PC-3 (cell line): ENCODE measurements around the gene NAV2. TPM values are rescaled to one million over a fixed set of nuclear protein-coding genes. Genes with fewer than 3 reads are reported as not detected.

Experiments used
- ATAC-seq: fragments of 200-7000 bp; cut with Tn5 transposase; 2 replicates; pipeline ENCODE4 v1.9.1; 2020; ENCODE audit warnings: mild to moderate bottlenecking, moderate library complexity
- BruUV-seq: library from RNA; stranded (reverse); fragments of 400-500 nt; replicated peaks from 2 replicates; lab custom pipeline; 2021; lab: Mats Ljungman, UMichigan
- CTCF ChIA-PET: fragments of 300-600 bp; sonication (Branson Sonifier 250); formaldehyde crosslinking; loops from one replicate; lab custom pipeline; 2022; ENCODE audit warnings: antibody characterized with exemption; lab: Charles Lee
- POLR2A ChIA-PET: fragments of 300-600 bp; sonication (Branson Sonifier 250); formaldehyde crosslinking; loops from one replicate; lab custom pipeline; 2022; ENCODE audit warnings: antibody characterized with exemption; ENCODE audit not compliant: unreplicated experiment; lab: Charles Lee
- DNase-seq: peaks from one replicate; pipeline ENCODE4 v3.0.0-alpha.2; 2015
- H2AFZ ChIP-seq: fragments of 300-600 bp; sonication (generic); 2 replicates; pipeline ENCODE4 v1.6.0; 2016; ENCODE audit warnings: antibody characterized with exemption, low read length
- H3F3A ChIP-seq: fragments of 300-600 bp; sonication (generic); one replicate; pipeline ENCODE4 v1.6.0; 2017; ENCODE audit warnings: antibody characterized with exemption, low read length, control low read depth, mild to moderate bottlenecking; ENCODE audit not compliant: unreplicated experiment
- H3K27ac ChIP-seq: fragments of 300-600 bp; sonication (generic); 2 replicates; pipeline ENCODE4 v1.5.1; 2016; ENCODE audit warnings: mild to moderate bottlenecking, low read length
- H3K27me3 ChIP-seq: fragments of 300-600 bp; sonication (generic); 2 replicates; pipeline ENCODE4 v1.6.1; 2016; ENCODE audit warnings: low read length, mixed read lengths
- H3K36me3 ChIP-seq: fragments of 300-600 bp; sonication (generic); 2 replicates; pipeline ENCODE4 v1.6.1; 2016; ENCODE audit warnings: low read depth, mixed run types, low read length, mixed read lengths
- H3K4me1 ChIP-seq: fragments of 300-600 bp; sonication (generic); 2 replicates; pipeline ENCODE4 v1.5.1; 2016; ENCODE audit warnings: low read length; ENCODE audit not compliant: insufficient read depth
- H3K4me2 ChIP-seq: fragments of 300-600 bp; sonication (generic); 2 replicates; pipeline ENCODE4 v1.6.0; 2016; ENCODE audit warnings: low read length
- H3K4me3 ChIP-seq: fragments of 300-600 bp; sonication (generic); 2 replicates; pipeline ENCODE4 v1.5.1; 2016; ENCODE audit warnings: mild to moderate bottlenecking, low read length, mixed read lengths
- H3K79me2 ChIP-seq: fragments of 300-600 bp; sonication (generic); 2 replicates; pipeline ENCODE4 v1.6.1; 2017; ENCODE audit warnings: low read length, mixed read lengths
- H3K9ac ChIP-seq: fragments of 300-600 bp; sonication (generic); 2 replicates; pipeline ENCODE4 v1.6.0; 2016; ENCODE audit warnings: mild to moderate bottlenecking, low read length
- H3K9me2 ChIP-seq: fragments of 300-600 bp; sonication (generic); replicated peaks from 2 replicates; pipeline ENCODE4 v1.6.1; 2016; ENCODE audit warnings: mixed run types, low read length, mixed read lengths
- H3K9me3 ChIP-seq: fragments of 300-600 bp; sonication (generic); 2 replicates; pipeline ENCODE4 v1.6.1; 2016; ENCODE audit warnings: low read length, mixed read lengths
- H4K20me1 ChIP-seq: fragments of 300-600 bp; sonication (generic); 2 replicates; pipeline ENCODE4 v1.6.1; 2016; ENCODE audit warnings: low read length, mixed read lengths
- CTCF ChIP-seq: fragments of 300-600 bp; sonication (generic); conservative IDR thresholded peaks from 2 replicates; pipeline ENCODE4 v1.5.1; 2017; ENCODE audit warnings: antibody characterized with exemption, low read depth, mild to moderate bottlenecking, low read length
- EZH2 ChIP-seq: fragments of 300-600 bp; sonication (generic); IDR thresholded peaks from one replicate; pipeline ENCODE4 v1.6.1; 2017; ENCODE audit warnings: antibody characterized with exemption, mild to moderate bottlenecking, low read length; ENCODE audit not compliant: unreplicated experiment
- EZH2phosphoT487 ChIP-seq: fragments of 300-600 bp; sonication (generic); IDR thresholded peaks from 2 replicates; pipeline ENCODE4 v1.6.1; 2018; ENCODE audit warnings: mild to moderate bottlenecking, antibody characterized with exemption, low read length, borderline replicate concordance
- intact Hi-C: fragments of 100-400 bp; cut with micrococcal nuclease; formaldehyde crosslinking; loops from 2 replicates; pipeline ENCODE4 v1.9.0; 2023
- total RNA-seq: library from RNA; depleted of rRNA; stranded (reverse); fragments of >200 nt; gene quantifications from 2 replicates; pipeline ENCODE4 v1.2.3, GENCODE V29; 2014

Gene NAV2
- total RNA-seq, 1 experiment from 2014 or later: 10.4 TPM

- ATAC-seq (no peak), DNase-seq (no peak)
- H4K20me1 ChIP-seq: no peaks in the 10 kb centered on the region
- CTCF ChIA-PET: no interaction called here
- H3F3A ChIP-seq: no peaks in the 10 kb centered on the region
- peaks cover 4% of the 10 kb centered on the region for H3K36me3 ChIP-seq
- peaks cover 15% of the 10 kb centered on the region for H3K4me1 ChIP-seq
- H2AFZ ChIP-seq: no peak overlapping the region
- BruUV-seq: no TSS peak
- no peaks in the 10 kb centered on the region for H3K9me3 ChIP-seq
- intact Hi-C loops: no loop called here
- no peak overlapping the region for H3K4me3 ChIP-seq
- H3K4me2 ChIP-seq: no peak overlapping the region
- H3K27me3 ChIP-seq: no peaks in the 10 kb centered on the region
- no peak overlapping the region for H3K27ac ChIP-seq
- H3K9ac ChIP-seq: no peak overlapping the region
- TF ChIP-seq EZH2: no peak
- TF ChIP-seq CTCF: no peak
- TF ChIP-seq EZH2phosphoT487: no peak
- POLR2A ChIA-PET: no interaction called here
- no peaks in the 10 kb centered on the region for H3K79me2 ChIP-seq
- no peaks in the 10 kb centered on the region for H3K9me2 ChIP-seq
Measured at GRCh38 chr11:19996571-19996970, 283.9 kb downstream of the NAV2 start.

GRCh38 chr11:20000022-20000350 lies 287.3 kb downstream of the NAV2 start:
- BruUV-seq: no TSS peak
- Histone ChIP-seq H3K9me3 (no peaks in the 10 kb centered on the region), H3K27ac (no peak overlapping the region), H3K27me3 (no peaks in the 10 kb centered on the region), H3K4me2 (no peak overlapping the region), H3K36me3 (no peaks in the 10 kb centered on the region), H2AFZ (no peak overlapping the region), H3K4me3 (no peak overlapping the region), H3K9me2 (no peaks in the 10 kb centered on the region), H3K79me2 (no peaks in the 10 kb centered on the region), H4K20me1 (no peaks in the 10 kb centered on the region), H3F3A (no peaks in the 10 kb centered on the region), H3K9ac (no peak overlapping the region), H3K4me1 (peaks cover 24% of the 10 kb centered on the region)
- TF ChIP-seq EZH2phosphoT487: no peak
- no peak for TF ChIP-seq EZH2
- TF ChIP-seq CTCF: no peak
- DNase-seq: no peak
- POLR2A ChIA-PET: no interaction called here
- ATAC-seq: no peak
- CTCF ChIA-PET: no interaction called here
- intact Hi-C loops: no loop called here

GRCh38 chr11:20000351-20001134 lies 287.9 kb downstream of the NAV2 start:
- Histone ChIP-seq H3K36me3 (no peaks in the 10 kb centered on the region), H3F3A (no peaks in the 10 kb centered on the region), H3K4me1 (peaks cover 20% of the 10 kb centered on the region), H3K9ac (no peak overlapping the region), H3K27me3 (no peaks in the 10 kb centered on the region), H3K9me3 (no peaks in the 10 kb centered on the region), H3K79me2 (no peaks in the 10 kb centered on the region), H3K4me2 (no peak overlapping the region), H3K27ac (no peak overlapping the region), H2AFZ (no peak overlapping the region), H3K9me2 (no peaks in the 10 kb centered on the region), H3K4me3 (no peak overlapping the region), H4K20me1 (no peaks in the 10 kb centered on the region)
- no TSS peak for BruUV-seq
- intact Hi-C loops: no loop called here
- ATAC-seq (no peak), DNase-seq (no peak)
- CTCF ChIA-PET: no interaction called here
- POLR2A ChIA-PET: no interaction called here
- TF ChIP-seq EZH2phosphoT487: no peak
- TF ChIP-seq EZH2: no peak
- TF ChIP-seq CTCF: no peak
